CD4-positive, CD25-positive, alpha-beta regulatory T cell (primary cell): ENCODE results near the gene BMPER. TPM values are rescaled to one million over a fixed set of nuclear protein-coding genes. Genes with fewer than 3 reads are reported as not detected.

Experiments used
- ATAC-seq, 2 donors: fragments of 150-1000 bp; cut with Tn5 transposase; one replicate each; pipeline ENCODE4 v1.10.0; 2021; ENCODE audit warnings: low read depth in 2 of 2, moderate number of reproducible peaks in 2 of 2, moderate library complexity in 1 of 2
- DNase-seq, 3 donors: peaks; one replicate each; pipeline versions ENCODE4 v3.0.0 to v3.0.0-alpha.2; 2012 to 2022; ENCODE audit warnings: mixed read lengths in 1 of 3
- H3K27ac ChIP-seq: one replicate; pipeline ENCODE4 v1.7.0; 2013; ENCODE audit warnings: mild to moderate bottlenecking, low read length; ENCODE audit not compliant: insufficient read depth, poor library complexity, severe bottlenecking
- H3K27me3 ChIP-seq: one replicate; pipeline ENCODE4 v1.7.0; 2013; ENCODE audit warnings: low read length; ENCODE audit not compliant: control insufficient read depth, insufficient read depth
- H3K36me3 ChIP-seq: one replicate; pipeline ENCODE4 v1.7.0; 2013; ENCODE audit warnings: mild to moderate bottlenecking, low read length, moderate library complexity; ENCODE audit not compliant: control insufficient read depth, insufficient read depth
- H3K4me1 ChIP-seq: 2 replicates; pipeline ENCODE4 v1.7.0; 2013; ENCODE audit warnings: mild to moderate bottlenecking, low read length; ENCODE audit not compliant: insufficient read depth, control insufficient read depth, poor library complexity, severe bottlenecking
- H3K4me3 ChIP-seq: one replicate; pipeline ENCODE4 v1.7.0; 2013; ENCODE audit warnings: low read depth, mild to moderate bottlenecking, low read length, moderate library complexity
- H3K9me3 ChIP-seq, 2 experiments: 1 replicate in 1 of 2; 2 replicates in 1 of 2; pipeline ENCODE4 v1.7.0; 2013; ENCODE audit warnings: low read length in 2 of 2, mild to moderate bottlenecking in 1 of 2, moderate library complexity in 1 of 2; ENCODE audit not compliant: control insufficient read depth in 2 of 2
- H3K27ac Mint-ChIP-seq, 3 donors: one replicate each; pipeline ENCODE4 v1.8.0; 2020 to 2022; ENCODE audit warnings: mild to moderate bottlenecking in 3 of 3, mixed read lengths in 3 of 3, moderate library complexity in 2 of 3
- H3K27me3 Mint-ChIP-seq: one replicate; pipeline ENCODE4 v1.8.0; 2022; ENCODE audit warnings: mild to moderate bottlenecking, mixed read lengths
- H3K36me3 Mint-ChIP-seq: one replicate; pipeline ENCODE4 v1.8.0; 2020; ENCODE audit warnings: mixed read lengths
- H3K4me1 Mint-ChIP-seq, 4 donors: one replicate each; pipeline ENCODE4 v1.8.0; 2020 to 2022; ENCODE audit warnings: mixed read lengths in 4 of 4, mild to moderate bottlenecking in 1 of 4
- H3K4me3 Mint-ChIP-seq, 4 donors: one replicate each; pipeline ENCODE4 v1.8.0; 2020 to 2022; ENCODE audit warnings: mild to moderate bottlenecking in 4 of 4, mixed read lengths in 4 of 4, moderate library complexity in 3 of 4
- H3K9me3 Mint-ChIP-seq, 7 donors: one replicate each; pipeline ENCODE4 v1.8.0; 2020 to 2022; ENCODE audit warnings: mixed read lengths in 7 of 7, mild to moderate bottlenecking in 3 of 7, moderate library complexity in 2 of 7
- polyA plus RNA-seq, 4 donors: library from polyadenylated mRNA; unstranded; fragments of 300-500 nt; fragmentation: Illumina TruSeq; gene quantifications; one replicate each; pipeline ENCODE4 v1.2.3, GENCODE V29; 2021
- total RNA-seq: library from RNA; stranded (reverse); gene quantifications from one replicate; pipeline ENCODE4 v1.2.3, GENCODE V29; 2022

The BMPER gene
- total and polyA plus RNA-seq, 5 donors from 2014 or later: not detected

GRCh38 chr7:34115503-34115902 lies 210.2 kb downstream of the BMPER start:
- H3K9me3 ChIP-seq: peaks cover 0 to 4% of the 10 kb centered on the region in 2 experiments
- no peak overlapping the region for H3K4me3 Mint-ChIP-seq
- no peak overlapping the region for H3K27ac Mint-ChIP-seq
- H3K9me3 Mint-ChIP-seq: peaks cover 0 to 14% (median 7%) of the 10 kb centered on the region in 7 donors
- no peaks in the 10 kb centered on the region for H3K36me3 ChIP-seq
- H3K4me1 Mint-ChIP-seq: no peaks in the 10 kb centered on the region
- H3K27me3 ChIP-seq: no peaks in the 10 kb centered on the region
- no peak for DNase-seq
- no peaks in the 10 kb centered on the region for H3K27me3 Mint-ChIP-seq
- no peak for ATAC-seq
- no peak overlapping the region for H3K27ac ChIP-seq
- H3K4me1 ChIP-seq: no peaks in the 10 kb centered on the region
- no peak overlapping the region for H3K4me3 ChIP-seq
- no peaks in the 10 kb centered on the region for H3K36me3 Mint-ChIP-seq

DNA sequence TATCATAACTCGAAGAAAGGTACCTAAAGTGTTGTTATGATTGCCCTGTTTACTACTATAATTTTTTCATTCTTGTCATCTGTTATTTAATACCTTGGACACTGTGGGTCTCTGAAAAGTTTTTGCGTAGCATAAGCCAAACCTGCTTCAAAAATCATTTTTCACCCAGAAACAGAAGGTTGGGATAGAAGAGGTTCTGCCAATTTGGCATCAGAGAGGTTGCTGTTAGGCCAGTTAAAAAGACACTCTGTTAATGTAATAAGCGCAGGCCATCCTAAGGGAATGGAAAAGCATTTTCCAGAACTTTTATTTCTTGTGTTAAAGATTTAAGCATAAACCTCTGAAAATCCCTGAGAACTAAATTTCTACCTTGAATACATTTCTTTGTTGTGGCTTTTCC lies 212.2 kb downstream of the BMPER start:
- no peak for ATAC-seq
- H3K4me3 Mint-ChIP-seq: no peak overlapping the region
- peaks cover 0 to 10% (median 7%) of the 10 kb centered on the region in 7 donors for H3K9me3 Mint-ChIP-seq
- H3K27ac Mint-ChIP-seq: no peak overlapping the region
- H3K4me1 ChIP-seq: no peaks in the 10 kb centered on the region
- H3K4me1 Mint-ChIP-seq: no peaks in the 10 kb centered on the region
- no peaks in the 10 kb centered on the region for H3K36me3 ChIP-seq
- peaks cover 0 to 4% of the 10 kb centered on the region in 2 experiments for H3K9me3 ChIP-seq
- no peaks in the 10 kb centered on the region for H3K36me3 Mint-ChIP-seq
- no peaks in the 10 kb centered on the region for H3K27me3 ChIP-seq
- DNase-seq: no peak
- H3K27ac ChIP-seq: no peak overlapping the region
- no peak overlapping the region for H3K4me3 ChIP-seq
- H3K27me3 Mint-ChIP-seq: no peaks in the 10 kb centered on the region

GRCh38 chr7:34121366-34121765 lies 216.0 kb downstream of the BMPER start:
- Histone ChIP-seq H3K4me3 (no peak overlapping the region), H3K36me3 (no peaks in the 10 kb centered on the region), H3K27me3 (no peaks in the 10 kb centered on the region), H3K27ac (no peak overlapping the region), H3K9me3 (peaks cover 12 to 16% of the 10 kb centered on the region in 2 experiments), H3K4me1 (no peaks in the 10 kb centered on the region)
- Mint-ChIP-seq H3K36me3 (no peaks in the 10 kb centered on the region), H3K27me3 (no peaks in the 10 kb centered on the region), H3K4me3 (no peak overlapping the region), H3K9me3 (peaks cover 0 to 19% (median 6%) of the 10 kb centered on the region in 7 donors), H3K4me1 (no peaks in the 10 kb centered on the region), H3K27ac (no peak overlapping the region)
- DNase-seq: no peak
- no peak for ATAC-seq

- no peak overlapping the region for H3K4me3 ChIP-seq
- ATAC-seq (no peak), DNase-seq (no peak)
- no peak overlapping the region for H3K4me3 Mint-ChIP-seq
- no peak overlapping the region for H3K27ac ChIP-seq
- H3K9me3 ChIP-seq: peaks cover 12 to 16% of the 10 kb centered on the region in 2 experiments
- H3K36me3 ChIP-seq: no peaks in the 10 kb centered on the region
- no peaks in the 10 kb centered on the region for H3K36me3 Mint-ChIP-seq
- H3K9me3 Mint-ChIP-seq: peaks cover 0 to 35% (median 11%) of the 10 kb centered on the region in 7 donors
- H3K27me3 Mint-ChIP-seq: no peaks in the 10 kb centered on the region
- no peaks in the 10 kb centered on the region for H3K4me1 Mint-ChIP-seq
- no peak overlapping the region for H3K27ac Mint-ChIP-seq
- H3K4me1 ChIP-seq: no peaks in the 10 kb centered on the region
- no peaks in the 10 kb centered on the region for H3K27me3 ChIP-seq
These were observed 218.0 kb downstream of the BMPER start for GRCh38 chr7:34123316-34123715.

DNA sequence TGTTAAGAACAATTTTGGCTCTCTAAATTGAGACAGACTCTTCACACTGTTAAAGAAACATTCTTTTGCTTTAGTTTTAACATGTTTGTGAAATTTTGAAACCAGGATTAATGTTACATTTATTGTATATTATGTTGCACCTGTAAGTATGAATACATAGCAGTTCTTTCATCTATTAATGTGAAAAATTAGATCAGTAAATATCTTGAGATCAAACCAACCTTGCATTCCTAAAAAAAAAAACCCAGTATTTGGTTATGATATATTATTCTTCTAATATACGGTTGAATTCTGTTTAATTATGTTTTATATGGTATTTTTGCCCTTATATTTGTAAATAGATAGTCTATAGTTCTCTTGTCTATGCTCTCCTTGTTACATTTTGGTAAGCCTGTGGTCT lies 219.4 kb downstream of the BMPER start:
- Histone ChIP-seq H3K4me1 (no peaks in the 10 kb centered on the region), H3K27ac (no peak overlapping the region), H3K9me3 (peaks cover 12 to 16% of the 10 kb centered on the region in 2 experiments), H3K4me3 (no peak overlapping the region), H3K27me3 (no peaks in the 10 kb centered on the region), H3K36me3 (no peaks in the 10 kb centered on the region)
- ATAC-seq: no peak
- no peaks in the 10 kb centered on the region for H3K27me3 Mint-ChIP-seq
- no peak overlapping the region for H3K4me3 Mint-ChIP-seq
- H3K27ac Mint-ChIP-seq: no peak overlapping the region
- H3K36me3 Mint-ChIP-seq: no peaks in the 10 kb centered on the region
- peaks cover 1 to 37% (median 9%) of the 10 kb centered on the region in 7 donors for H3K9me3 Mint-ChIP-seq
- no peak for DNase-seq
- no peaks in the 10 kb centered on the region for H3K4me1 Mint-ChIP-seq

- Mint-ChIP-seq H3K4me1 (no peaks in the 10 kb centered on the region), H3K9me3 (peaks cover 1 to 39% (median 12%) of the 10 kb centered on the region in 7 donors)
- no peak for ATAC-seq
These were observed 223.4 kb downstream of the BMPER start for GRCh38 chr7:34128762-34129161.

DNA sequence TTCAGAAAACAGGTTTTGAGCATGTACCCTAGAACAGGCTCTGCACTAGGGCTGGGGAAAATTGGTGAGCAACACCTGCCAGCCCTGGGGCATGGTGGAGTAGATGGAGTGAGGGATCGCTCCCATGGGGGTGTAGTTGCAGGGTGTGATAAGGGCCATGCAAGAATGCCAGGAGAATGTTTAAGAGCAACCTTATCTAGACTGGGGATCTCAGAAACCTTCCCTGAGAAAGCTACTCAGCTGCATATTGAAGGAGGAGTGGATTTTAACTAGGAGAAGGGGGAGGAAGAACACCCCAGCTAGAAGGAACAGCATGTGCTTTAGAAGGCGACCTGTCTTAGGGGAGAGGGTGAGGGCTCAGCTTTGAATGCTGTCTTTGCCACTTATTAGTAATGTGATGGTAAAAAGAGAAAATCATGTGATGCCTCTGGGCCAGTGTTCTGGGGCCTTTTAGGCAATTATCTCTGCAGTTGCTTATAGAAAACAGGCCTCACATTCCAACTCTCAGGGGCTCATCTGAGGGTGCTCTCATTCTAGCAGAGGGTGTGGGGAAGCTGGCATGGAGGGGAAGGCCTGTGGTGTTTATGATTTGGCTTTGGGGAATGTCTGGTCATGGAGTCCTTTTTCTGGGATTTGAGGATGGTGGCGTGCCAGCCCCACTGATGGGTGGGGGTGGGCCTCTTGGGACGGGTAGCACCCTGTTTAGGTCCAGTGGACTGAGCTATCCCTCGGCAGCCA lies 225.4 kb downstream of the BMPER start:
- H3K4me1 Mint-ChIP-seq: no peaks in the 10 kb centered on the region
- H3K9me3 ChIP-seq: peaks cover 2 to 4% of the 10 kb centered on the region in 2 experiments
- H3K9me3 Mint-ChIP-seq: peaks cover 1 to 27% (median 10%) of the 10 kb centered on the region in 7 donors
- no peak overlapping the region for H3K27ac ChIP-seq
- H3K4me3 ChIP-seq: no peak overlapping the region
- DNase-seq: no peak
- H3K27me3 Mint-ChIP-seq: no peaks in the 10 kb centered on the region
- no peak for ATAC-seq
- no peak overlapping the region for H3K27ac Mint-ChIP-seq
- H3K4me3 Mint-ChIP-seq: no peak overlapping the region
- no peaks in the 10 kb centered on the region for H3K4me1 ChIP-seq
- no peaks in the 10 kb centered on the region for H3K36me3 Mint-ChIP-seq
- H3K36me3 ChIP-seq: no peaks in the 10 kb centered on the region
- no peaks in the 10 kb centered on the region for H3K27me3 ChIP-seq

More at GRCh38 chr7:34128762-34129161, 223.4 kb downstream of the BMPER start:
- Mint-ChIP-seq H3K27me3 (no peaks in the 10 kb centered on the region), H3K36me3 (no peaks in the 10 kb centered on the region), H3K27ac (no peak overlapping the region), H3K4me3 (no peak overlapping the region)
- Histone ChIP-seq H3K27me3 (no peaks in the 10 kb centered on the region), H3K36me3 (no peaks in the 10 kb centered on the region), H3K27ac (no peak overlapping the region), H3K9me3 (peaks cover 12 to 16% of the 10 kb centered on the region in 2 experiments), H3K4me3 (no peak overlapping the region), H3K4me1 (no peaks in the 10 kb centered on the region)
- no peak for DNase-seq

GRCh38 chr7:34131371-34131770 lies 226.0 kb downstream of the BMPER start:
- H3K27me3 Mint-ChIP-seq: no peaks in the 10 kb centered on the region
- ATAC-seq: no peak

More at GRCh38 chr7:34131371-34131770, 226.0 kb downstream of the BMPER start:
- Mint-ChIP-seq H3K27ac (no peak overlapping the region), H3K36me3 (no peaks in the 10 kb centered on the region), H3K9me3 (peaks cover 1 to 20% (median 6%) of the 10 kb centered on the region in 7 donors), H3K4me1 (no peaks in the 10 kb centered on the region), H3K4me3 (no peak overlapping the region)
- H3K9me3 ChIP-seq: no peaks in the 10 kb centered on the region
- H3K4me3 ChIP-seq: no peak overlapping the region
- DNase-seq: no peak
- H3K27me3 ChIP-seq: no peaks in the 10 kb centered on the region
- no peaks in the 10 kb centered on the region for H3K4me1 ChIP-seq
- no peak overlapping the region for H3K27ac ChIP-seq
- no peaks in the 10 kb centered on the region for H3K36me3 ChIP-seq
